MM.1S (cell line): ENCODE measurements around the gene SCAPER.

ENCODE experiments used
- DNase-seq: peaks from one replicate; pipeline ENCODE4 v3.0.0-alpha.2; 2015
- H2AFZ ChIP-seq: fragments of 300-600 bp; sonication (generic); 2 replicates; pipeline ENCODE4 v1.6.0; 2016; ENCODE audit warnings: antibody characterized with exemption, low read length
- H3F3A ChIP-seq: fragments of 300-600 bp; sonication (generic); 2 replicates; pipeline ENCODE4 v1.6.1; 2016; ENCODE audit warnings: mild to moderate bottlenecking, antibody characterized with exemption, low read length, moderate library complexity, mixed read lengths; ENCODE audit not compliant: insufficient read depth
- H3K27ac ChIP-seq: fragments of 300-600 bp; sonication (generic); 2 replicates; pipeline ENCODE4 v1.5.1; 2016; ENCODE audit warnings: mild to moderate bottlenecking, low read length
- H3K27me3 ChIP-seq: fragments of 300-600 bp; sonication (generic); replicated peaks from 2 replicates; pipeline ENCODE4 v1.6.0; 2016; ENCODE audit warnings: low read length; ENCODE audit not compliant: insufficient read depth
- H3K36me3 ChIP-seq: fragments of 300-600 bp; sonication (generic); replicated peaks from 2 replicates; pipeline ENCODE4 v1.6.1; 2016; ENCODE audit warnings: mild to moderate bottlenecking, low read length, mixed read lengths; ENCODE audit not compliant: insufficient read depth
- H3K4me1 ChIP-seq: fragments of 300-600 bp; sonication (generic); 2 replicates; pipeline ENCODE4 v1.6.1; 2016; ENCODE audit warnings: low read length, mixed read lengths
- H3K4me2 ChIP-seq: fragments of 300-600 bp; sonication (generic); 2 replicates; pipeline ENCODE4 v1.6.0; 2016; ENCODE audit warnings: low read depth, low read length
- H3K4me3 ChIP-seq: fragments of 300-600 bp; sonication (generic); 2 replicates; pipeline ENCODE4 v1.5.1; 2016; ENCODE audit warnings: low read length, mixed read lengths
- H3K79me2 ChIP-seq: fragments of 300-600 bp; sonication (generic); 2 replicates; pipeline ENCODE4 v1.6.1; 2016; ENCODE audit warnings: mixed run types, low read length, mixed read lengths
- H3K9ac ChIP-seq: fragments of 300-600 bp; sonication (generic); 2 replicates; pipeline ENCODE4 v1.6.1; 2016; ENCODE audit warnings: low read length, mixed read lengths
- H3K9me2 ChIP-seq: fragments of 300-600 bp; sonication (generic); replicated peaks from 2 replicates; pipeline ENCODE4 v1.6.1; 2016; ENCODE audit warnings: mild to moderate bottlenecking, low read length, mixed read lengths; ENCODE audit not compliant: insufficient read depth
- H3K9me3 ChIP-seq: fragments of 300-600 bp; sonication (generic); replicated peaks from 2 replicates; pipeline ENCODE4 v1.6.1; 2016; ENCODE audit warnings: mild to moderate bottlenecking, low read length, mixed read lengths; ENCODE audit not compliant: insufficient read depth
- H4K20me1 ChIP-seq: fragments of 300-600 bp; sonication (generic); 2 replicates; pipeline ENCODE4 v1.6.1; 2016; ENCODE audit warnings: mild to moderate bottlenecking, low read length, moderate library complexity, mixed read lengths; ENCODE audit not compliant: insufficient read depth
- CTCF ChIP-seq: fragments of 300-600 bp; sonication (generic); IDR thresholded peaks from 2 replicates; pipeline ENCODE4 v1.5.1; 2016; ENCODE audit warnings: antibody characterized with exemption, low read length, mixed read lengths
- EZH2 ChIP-seq: fragments of 300-600 bp; sonication (generic); optimal IDR thresholded peaks from 2 replicates; pipeline ENCODE3; 2017; ENCODE audit warnings: low read depth, mild to moderate bottlenecking, antibody characterized with exemption, low read length, mixed read lengths
- EZH2phosphoT487 ChIP-seq: fragments of 300-600 bp; sonication (generic); IDR thresholded peaks from 2 replicates; pipeline ENCODE4 v1.6.1; 2018; ENCODE audit warnings: antibody characterized with exemption, low read length

The SCAPER gene

GRCh38 chr15:76566276-76566675 is 338.9 kb downstream of the SCAPER start:
- Histone ChIP-seq H3K27me3 (no peaks in the 10 kb centered on the region), H4K20me1 (no peaks in the 10 kb centered on the region), H3K4me1 (no peaks in the 10 kb centered on the region), H3K9ac (no peak overlapping the region), H3K27ac (no peak overlapping the region), H3K36me3 (no peaks in the 10 kb centered on the region), H3K4me2 (no peak overlapping the region), H2AFZ (no peak overlapping the region), H3K9me3 (no peaks in the 10 kb centered on the region; the same call in 1 of the 2 replicates), H3K9me2 (no peaks in the 10 kb centered on the region), H3K4me3 (no peak overlapping the region), H3K79me2 (no peaks in the 10 kb centered on the region), H3F3A (no peaks in the 10 kb centered on the region)
- no peak for DNase-seq
- TF ChIP-seq CTCF (no peak), EZH2 (no peak), EZH2phosphoT487 (no peak)

GRCh38 chr15:76565366-76565765 is 339.8 kb downstream of the SCAPER start:
- DNase-seq = no peak
- H3K27me3 ChIP-seq = no peaks in the 10 kb centered on the region
- no peaks in the 10 kb centered on the region; the same call in 1 of the 2 replicates for H3K9me3 ChIP-seq
- H3K27ac ChIP-seq = no peak overlapping the region
- no peaks in the 10 kb centered on the region for H3K36me3 ChIP-seq
- no peaks in the 10 kb centered on the region for H4K20me1 ChIP-seq
- no peaks in the 10 kb centered on the region for H3F3A ChIP-seq
- H2AFZ ChIP-seq = no peak overlapping the region
- H3K4me1 ChIP-seq = no peaks in the 10 kb centered on the region
- H3K9ac ChIP-seq = no peak overlapping the region
- H3K4me2 ChIP-seq = no peak overlapping the region
- no peaks in the 10 kb centered on the region for H3K79me2 ChIP-seq
- H3K4me3 ChIP-seq = no peak overlapping the region
- H3K9me2 ChIP-seq = no peaks in the 10 kb centered on the region
- TF ChIP-seq EZH2phosphoT487 (no peak), EZH2 (no peak), CTCF (no peak)

- H3K27me3 ChIP-seq = no peaks in the 10 kb centered on the region
- H3K4me2 ChIP-seq = no peak overlapping the region
- H3K27ac ChIP-seq = no peak overlapping the region
- H3F3A ChIP-seq = no peaks in the 10 kb centered on the region
- TF ChIP-seq EZH2phosphoT487 (no peak), EZH2 (no peak), CTCF (no peak)
- H3K79me2 ChIP-seq = no peaks in the 10 kb centered on the region
- no peak overlapping the region for H2AFZ ChIP-seq
- no peak overlapping the region for H3K9ac ChIP-seq
- no peak overlapping the region for H3K4me3 ChIP-seq
- H3K9me2 ChIP-seq = no peaks in the 10 kb centered on the region
- no peaks in the 10 kb centered on the region for H3K4me1 ChIP-seq
- H3K9me3 ChIP-seq = no peaks in the 10 kb centered on the region
- no peak for DNase-seq
- H4K20me1 ChIP-seq = no peaks in the 10 kb centered on the region
- no peaks in the 10 kb centered on the region for H3K36me3 ChIP-seq
These were observed 349.9 kb downstream of the SCAPER start for GRCh38 chr15:76555247-76555646.
